BE2C (cell line): ENCODE data around the gene RAB3B.

Source experiments
- DNase-seq: peaks from one replicate; pipeline ENCODE4 v3.0.0-alpha.2; 2020
- H3K27me3 ChIP-seq: fragments of 250-450 bp; sonication (Bioruptor Pico); 2 replicates; pipeline ENCODE4 v1.5.1; 2020; ENCODE audit warnings: mild to moderate bottlenecking
- H3K36me3 ChIP-seq: fragments of 250-450 bp; sonication (Bioruptor Pico); 2 replicates; pipeline ENCODE4 v1.5.1; 2020; ENCODE audit warnings: mild to moderate bottlenecking
- H3K4me1 ChIP-seq: fragments of 250-450 bp; sonication (Bioruptor Pico); 2 replicates; pipeline ENCODE4 v1.5.1; 2020
- H3K4me3 ChIP-seq: 2 replicates; pipeline ENCODE4 v1.5.1; 2011; ENCODE audit warnings: low read depth, low read length
- H3K9me3 ChIP-seq: fragments of 250-450 bp; sonication (Bioruptor Pico); 2 replicates; pipeline ENCODE4 v1.5.1; 2020
- CTCF ChIP-seq: IDR thresholded peaks from 2 replicates; pipeline ENCODE4 v1.5.1; 2012; ENCODE audit warnings: mild to moderate bottlenecking, low read depth, low read length

Gene RAB3B

GRCh38 chr1:51981555-51981954 is 8.9 kb downstream of the RAB3B start:
- no peak for DNase-seq
- H3K4me3 ChIP-seq = no peak overlapping the region
- H3K9me3 ChIP-seq = no peaks in the 10 kb centered on the region
- no peak for TF ChIP-seq CTCF
- no peaks in the 10 kb centered on the region for H3K4me1 ChIP-seq
- no peaks in the 10 kb centered on the region for H3K27me3 ChIP-seq
- H3K36me3 ChIP-seq = no peaks in the 10 kb centered on the region

GRCh38 chr1:51978099-51978498 is 12.4 kb downstream of the RAB3B start:
- Histone ChIP-seq H3K4me1 (no peaks in the 10 kb centered on the region), H3K36me3 (no peaks in the 10 kb centered on the region), H3K9me3 (no peaks in the 10 kb centered on the region), H3K4me3 (no peak overlapping the region), H3K27me3 (no peaks in the 10 kb centered on the region)
- DNase-seq = no peak
- no peak for TF ChIP-seq CTCF

GRCh38 chr1:51976846-51977602 is 13.5 kb downstream of the RAB3B start:
- H3K27me3 ChIP-seq = no peaks in the 10 kb centered on the region
- H3K4me1 ChIP-seq = no peaks in the 10 kb centered on the region
- DNase-seq = no peak
- H3K9me3 ChIP-seq = no peaks in the 10 kb centered on the region
- H3K36me3 ChIP-seq = no peaks in the 10 kb centered on the region
- no peak overlapping the region for H3K4me3 ChIP-seq
- no peak for TF ChIP-seq CTCF

GRCh38 chr1:51973587-51974474 is 16.7 kb downstream of the RAB3B start:
- DNase-seq = no peak
- no peaks in the 10 kb centered on the region for H3K4me1 ChIP-seq

GRCh38 chr1:51969038-51969705 is 21.3 kb downstream of the RAB3B start:
- H3K4me1 ChIP-seq = no peaks in the 10 kb centered on the region
- TF ChIP-seq CTCF = no peak
- no peaks in the 10 kb centered on the region for H3K27me3 ChIP-seq
- H3K36me3 ChIP-seq = no peaks in the 10 kb centered on the region
- no peaks in the 10 kb centered on the region for H3K9me3 ChIP-seq
- no peak overlapping the region for H3K4me3 ChIP-seq
- DNase-seq = no peak

More at GRCh38 chr1:51973587-51974474, 16.7 kb downstream of the RAB3B start:
- Histone ChIP-seq H3K27me3 (no peaks in the 10 kb centered on the region), H3K36me3 (no peaks in the 10 kb centered on the region), H3K9me3 (no peaks in the 10 kb centered on the region), H3K4me3 (no peak overlapping the region)
- TF ChIP-seq CTCF = no peak
